Pancreas (tissue), 10 donors: ENCODE results near the gene LRRC4. TPM values are rescaled to one million over a fixed set of nuclear protein-coding genes. Genes with fewer than 3 reads are reported as not detected.

ENCODE experiments used
- ATAC-seq, 4 donors: fragments of 200-7000 bp; cut with Tn5 transposase; one replicate each; pipeline versions ENCODE4 v1.8.0 to v1.9.1; 2020; ENCODE audit warnings: mild to moderate bottlenecking in 4 of 4, moderate library complexity in 4 of 4
- DNase-seq, 6 donors: peaks; one replicate each; pipeline ENCODE4 v3.0.0-alpha.2; 2020
- FAIRE-seq: peaks from 2 replicates; lab custom pipeline; 2012; peaks lifted over from hg19 to GRCh38; lab: Jason Lieb, UNC
- H3K27ac ChIP-seq, 4 donors: fragments of 200-600 bp; sonication (generic); 1 replicate in 3 of 4; 2 replicates in 1 of 4; pipeline versions ENCODE4 v1.5.0 to v1.8.0; 2020
- H3K27me3 ChIP-seq, 4 donors: fragments of 200-600 bp; one replicate each; pipeline ENCODE4 v1.8.0; 2021
- H3K36me3 ChIP-seq, 3 donors: fragments of 200-600 bp; sonication (generic) in 1 of 3; one replicate each; pipeline versions ENCODE4 v1.5.0 to v1.8.0; 2020 to 2021
- H3K4me1 ChIP-seq, 3 donors: fragments of 200-600 bp; one replicate each; pipeline ENCODE4 v1.8.0; 2021
- H3K4me3 ChIP-seq, 4 donors: fragments of 200-600 bp; sonication (generic) in 2 of 4; one replicate each; pipeline versions ENCODE4 v1.5.0 to v1.8.0; 2020 to 2021
- H3K9me3 ChIP-seq, 4 donors: fragments of 200-600 bp; one replicate each; pipeline ENCODE4 v1.8.0; 2021
- WGBS, 2 donors: extraction: QIAGEN DNeasy Blood & Tissue Kit; methylation state at CpG; one replicate each; pipeline ENCODE4 v1.1.7; 2013; 5-methylcytosine and 5-hydroxymethylcytosine counted together
- intact Hi-C, 3 donors: fragments of 100-400 bp; cut with DNase I; formaldehyde crosslinking; loops; one replicate each; pipeline versions ENCODE4 v1.11.1 to v1.14.2; 2022
- polyA plus RNA-seq, 2 donors: library from polyadenylated mRNA; stranded (reverse); fragments of 200-250 nt; gene quantifications; one replicate each; pipeline ENCODE4 v1.2.3, GENCODE V29; 2013
- total RNA-seq, 6 donors: library from RNA; stranded (reverse); fragmentation: NEBNext Ultra II Directional in 4 of 6; extraction: Animal tissue kit (Norgen Biotek cat#: 25700) in 4 of 6; gene quantifications; one replicate each; pipeline versions ENCODE4 v1.2.1 to v1.2.4, GENCODE V29; 2021 to 2023
- TF ChIP-seq, protein P1 (sequence below), 4 donors: fragments of 200-600 bp; sonication (generic) in 3 of 4; IDR thresholded peaks; one replicate each; pipeline versions ENCODE4 v1.5.0 to v1.8.0; 2021; ENCODE audit warnings: antibody characterized with exemption in 4 of 4
- donor health status: healthy with polysubstance abuse.
- donor health status: DM: no; HTN: no; CAD: no; lungs with moderate emphysema.
- donor health status: DM: no; HTN: no; CAD: no.
- donor health status: control.
- donor health status: control.
- donor health status: Bipolar disorder and iron deficiency.
- donor health status: DM: yes; HTN: yes; CAD: no.
- donor health status: DM: no; HTN: no; CAD: no.
- donor health status: DM: no; HTN: no; CAD: no.
- donor health status: DM: yes; HTN: yes; CAD: no.

The LRRC4 gene
- total and polyA plus RNA-seq, 8 donors: 0.42 to 2.4 (median 0.84) TPM

DNA sequence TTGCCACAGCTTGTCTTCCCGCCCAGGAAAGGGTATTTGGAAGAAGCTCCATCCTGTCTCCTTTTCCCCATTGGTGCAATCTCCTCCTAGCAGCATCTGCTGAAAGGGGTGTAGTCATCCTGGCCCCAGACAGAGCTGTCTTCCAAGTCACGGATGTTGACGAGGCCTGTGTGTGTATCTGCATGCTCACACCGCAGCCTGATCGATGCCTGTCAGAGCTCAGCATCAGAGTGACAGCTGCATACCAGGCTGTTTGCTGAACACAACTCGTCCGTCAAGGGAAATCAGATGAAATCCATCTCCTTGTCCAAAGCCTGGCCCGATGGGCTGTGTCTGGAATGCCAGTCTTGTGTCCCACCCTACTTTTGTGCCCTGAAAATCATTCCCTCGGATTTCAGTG is 21.2 kb upstream of the LRRC4 start:
- TF ChIP-seq, protein P1, sequence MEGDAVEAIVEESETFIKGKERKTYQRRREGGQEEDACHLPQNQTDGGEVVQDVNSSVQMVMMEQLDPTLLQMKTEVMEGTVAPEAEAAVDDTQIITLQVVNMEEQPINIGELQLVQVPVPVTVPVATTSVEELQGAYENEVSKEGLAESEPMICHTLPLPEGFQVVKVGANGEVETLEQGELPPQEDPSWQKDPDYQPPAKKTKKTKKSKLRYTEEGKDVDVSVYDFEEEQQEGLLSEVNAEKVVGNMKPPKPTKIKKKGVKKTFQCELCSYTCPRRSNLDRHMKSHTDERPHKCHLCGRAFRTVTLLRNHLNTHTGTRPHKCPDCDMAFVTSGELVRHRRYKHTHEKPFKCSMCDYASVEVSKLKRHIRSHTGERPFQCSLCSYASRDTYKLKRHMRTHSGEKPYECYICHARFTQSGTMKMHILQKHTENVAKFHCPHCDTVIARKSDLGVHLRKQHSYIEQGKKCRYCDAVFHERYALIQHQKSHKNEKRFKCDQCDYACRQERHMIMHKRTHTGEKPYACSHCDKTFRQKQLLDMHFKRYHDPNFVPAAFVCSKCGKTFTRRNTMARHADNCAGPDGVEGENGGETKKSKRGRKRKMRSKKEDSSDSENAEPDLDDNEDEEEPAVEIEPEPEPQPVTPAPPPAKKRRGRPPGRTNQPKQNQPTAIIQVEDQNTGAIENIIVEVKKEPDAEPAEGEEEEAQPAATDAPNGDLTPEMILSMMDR (IDR thresholded peaks at IDR 0.05): no peak
- Histone ChIP-seq H3K4me1 (no peaks in the 10 kb centered on the region), H3K27me3 (no peaks in the 10 kb centered on the region), H3K36me3 (no peaks in the 10 kb centered on the region), H3K4me3 (no peak overlapping the region), H3K9me3 (no peaks in the 10 kb centered on the region), H3K27ac (no peak overlapping the region)
- no peak for DNase-seq
- no peak for FAIRE-seq
- intact Hi-C loops: no loop called here
- WGBS, 2 donors: 91 to 93% methylated on average over 9 of the region's 9 CpGs
- no peak for ATAC-seq

DNA sequence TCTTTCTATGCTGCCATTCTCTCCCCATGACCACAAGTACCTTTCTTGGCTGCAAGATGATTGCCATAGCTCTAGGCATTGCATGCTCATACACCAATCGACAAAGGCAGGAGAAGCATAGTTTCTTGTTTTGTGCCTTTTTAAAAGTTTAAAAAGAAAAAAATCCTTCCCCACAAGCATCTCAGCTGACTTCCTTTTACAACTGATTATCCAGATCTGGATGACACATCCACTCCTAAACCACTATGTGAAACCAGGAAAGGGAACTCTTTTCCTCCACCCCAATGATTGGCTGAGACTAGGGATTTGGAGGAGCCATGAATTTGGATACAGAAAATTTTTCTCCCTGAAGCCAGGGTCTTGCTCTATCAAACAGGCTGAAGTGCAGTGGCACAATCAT is 14.5 kb upstream of the LRRC4 start:
- 87 to 95% methylated on average over 1 of the region's 1 CpG for WGBS, 2 donors
- ATAC-seq: no peak
- Histone ChIP-seq H3K4me3 (no peak overlapping the region), H3K27ac (no peak overlapping the region), H3K9me3 (no peaks in the 10 kb centered on the region), H3K4me1 (no peaks in the 10 kb centered on the region), H3K27me3 (no peaks in the 10 kb centered on the region), H3K36me3 (no peaks in the 10 kb centered on the region)
- DNase-seq: no peak
- FAIRE-seq: no peak
- intact Hi-C loops: no loop called here
- TF ChIP-seq, protein P1 (IDR thresholded peaks at IDR 0.05): no peak

DNA sequence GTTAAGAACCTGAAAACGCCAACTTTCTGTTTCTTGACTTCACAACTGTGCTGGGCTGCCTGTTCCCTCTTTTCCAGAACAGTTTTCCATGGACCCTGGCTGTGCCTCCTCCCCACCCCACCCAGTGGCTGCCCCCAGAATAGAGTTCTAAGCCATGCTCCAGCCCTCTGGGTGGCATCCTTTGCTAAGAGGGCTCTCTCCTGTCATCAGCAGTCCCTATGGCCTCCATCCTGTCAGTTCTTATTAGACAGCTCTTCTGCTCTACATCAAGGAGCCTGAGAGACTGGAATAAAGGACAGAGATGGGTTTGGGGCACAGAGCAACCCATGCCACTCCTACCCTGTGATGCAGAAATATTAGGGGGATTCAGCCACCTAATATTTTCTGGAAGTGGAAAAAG is 13.9 kb upstream of the LRRC4 start:
- FAIRE-seq: no peak
- DNase-seq: no peak
- H3K27me3 ChIP-seq: no peaks in the 10 kb centered on the region
- H3K4me1 ChIP-seq: no peaks in the 10 kb centered on the region
- TF ChIP-seq, protein P1 (IDR thresholded peaks at IDR 0.05): no peak
- no peaks in the 10 kb centered on the region for H3K9me3 ChIP-seq
- 72 to 73% methylated on average over 1 of the region's 1 CpG for WGBS, 2 donors
- H3K4me3 ChIP-seq: no peak overlapping the region
- no peaks in the 10 kb centered on the region for H3K36me3 ChIP-seq
- ATAC-seq: no peak
- H3K27ac ChIP-seq: no peak overlapping the region
- intact Hi-C loops: no loop called here

DNA sequence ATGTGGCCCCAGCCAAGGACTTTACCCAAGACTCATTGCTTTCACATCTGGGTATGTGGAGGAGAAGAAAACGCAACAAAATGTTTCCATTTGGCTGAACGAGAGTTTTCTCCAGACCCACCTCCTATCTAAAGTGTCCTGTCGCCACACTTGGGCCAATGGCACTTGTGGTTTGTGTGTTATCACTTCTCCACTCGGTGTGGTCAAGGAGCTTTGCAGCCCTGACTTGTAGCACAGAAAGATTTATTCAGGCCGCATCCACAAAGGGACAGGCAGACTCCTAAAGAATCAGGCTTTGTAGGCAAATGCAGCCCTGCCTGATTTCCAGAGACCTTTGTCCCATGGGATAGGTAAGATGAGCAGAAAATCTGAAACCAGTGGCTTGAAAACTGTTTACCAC is 12.8 kb upstream of the LRRC4 start:
- WGBS, 2 donors: 88 to 92% methylated on average over 5 of the region's 5 CpGs

DNA sequence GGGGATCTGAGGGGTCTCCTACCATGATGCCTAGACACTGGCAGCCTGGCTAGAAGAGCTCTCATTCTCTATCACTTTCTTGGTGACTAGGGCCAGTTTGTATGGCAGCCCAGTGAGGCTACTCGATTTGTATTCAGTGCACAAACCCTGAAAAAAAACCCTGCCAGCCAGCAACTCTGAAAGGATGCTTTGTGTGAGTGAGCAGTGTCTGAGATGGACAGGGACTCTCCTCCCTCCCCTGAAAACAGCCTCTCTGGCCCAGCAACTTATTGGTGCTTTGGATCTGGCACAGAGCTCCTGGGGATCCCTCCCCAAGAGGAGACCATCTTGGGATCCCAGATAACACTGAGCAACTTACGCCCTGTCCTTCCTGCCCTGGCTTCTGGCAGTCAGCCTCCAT is 10.8 kb upstream of the LRRC4 start:
- 79 to 83% methylated on average over 2 of the region's 2 CpGs for WGBS, 2 donors
- ATAC-seq: no peak
- DNase-seq: no peak
- no peaks in the 10 kb centered on the region for H3K27me3 ChIP-seq
- H3K4me3 ChIP-seq: no peak overlapping the region
- no peaks in the 10 kb centered on the region for H3K9me3 ChIP-seq
- intact Hi-C loops: no loop called here
- TF ChIP-seq, protein P1 (IDR thresholded peaks at IDR 0.05): no peak
- FAIRE-seq: no peak
- no peaks in the 10 kb centered on the region for H3K36me3 ChIP-seq
- H3K4me1 ChIP-seq: no peaks in the 10 kb centered on the region
- no peak overlapping the region for H3K27ac ChIP-seq

More for the DNA sequence above, 12.8 kb upstream of the LRRC4 start:
- Histone ChIP-seq H3K27me3 (no peaks in the 10 kb centered on the region), H3K36me3 (no peaks in the 10 kb centered on the region), H3K4me3 (no peak overlapping the region), H3K4me1 (no peaks in the 10 kb centered on the region), H3K9me3 (no peaks in the 10 kb centered on the region), H3K27ac (no peak overlapping the region)
- ATAC-seq (no peak), FAIRE-seq (no peak), DNase-seq (no peak)
- intact Hi-C loops: no loop called here
- TF ChIP-seq, protein P1 (IDR thresholded peaks at IDR 0.05): no peak
